PC-9 (cell line): ENCODE results near the gene MGAT4A. TPM values are rescaled to one million over a fixed set of nuclear protein-coding genes. Genes with fewer than 3 reads are reported as not detected.

Experiments used
- BruUV-seq: library from RNA; stranded (reverse); fragments of 400-500 nt; replicated peaks from 2 replicates; lab custom pipeline; 2021; lab: Mats Ljungman, UMichigan
- CTCF ChIA-PET: fragments of 300-600 bp; sonication (Branson Sonifier 250); formaldehyde crosslinking; loops from one replicate; lab custom pipeline; 2022; ENCODE audit warnings: antibody characterized with exemption; lab: Charles Lee
- POLR2A ChIA-PET: fragments of 300-600 bp; sonication (Branson Sonifier 250); formaldehyde crosslinking; loops from one replicate; lab custom pipeline; 2022; ENCODE audit warnings: antibody characterized with exemption; ENCODE audit not compliant: unreplicated experiment; lab: Charles Lee
- DNase-seq, 2 experiments: peaks; one replicate each; pipeline versions ENCODE4 v3.0.0 to v3.0.0-alpha.2; 2015 to 2022; ENCODE audit warnings: mixed read lengths in 1 of 2
- H2AFZ ChIP-seq: fragments of 200-600 bp; sonication (generic); 2 replicates; pipeline ENCODE4 v1.8.1; 2017; ENCODE audit warnings: antibody characterized with exemption
- H3F3A ChIP-seq: fragments of 200-600 bp; sonication (generic); 2 replicates; pipeline ENCODE4 v1.8.1; 2017; ENCODE audit warnings: antibody characterized with exemption, mild to moderate bottlenecking, low read depth; ENCODE audit not compliant: insufficient read depth
- H3K27ac ChIP-seq: fragments of 200-600 bp; sonication (generic); 2 replicates; pipeline ENCODE4 v1.6.1; 2016; ENCODE audit warnings: mixed run types
- H3K27me3 ChIP-seq: fragments of 200-600 bp; sonication (generic); 2 replicates; pipeline ENCODE4 v1.6.1; 2016; ENCODE audit warnings: low read depth, mixed run types; ENCODE audit not compliant: insufficient read depth
- H3K36me3 ChIP-seq: fragments of 200-600 bp; sonication (generic); 2 replicates; pipeline ENCODE4 v1.6.1; 2016; ENCODE audit warnings: low read depth, mixed run types
- H3K4me1 ChIP-seq: fragments of 200-600 bp; sonication (generic); replicated peaks from 2 replicates; pipeline ENCODE4 v1.6.1; 2016; ENCODE audit warnings: mixed run types; ENCODE audit not compliant: insufficient read depth
- H3K4me2 ChIP-seq: fragments of 200-600 bp; sonication (generic); 2 replicates; pipeline ENCODE4 v1.6.1; 2017; ENCODE audit warnings: mixed run types
- H3K4me3 ChIP-seq: fragments of 200-600 bp; sonication (generic); 2 replicates; pipeline ENCODE4 v1.6.1; 2016; ENCODE audit warnings: mixed run types
- H3K79me2 ChIP-seq: fragments of 200-600 bp; sonication (generic); 2 replicates; pipeline ENCODE4 v1.6.1; 2017; ENCODE audit warnings: low read depth, mixed run types
- H3K9me2 ChIP-seq: fragments of 200-600 bp; sonication (generic); 2 replicates; pipeline ENCODE4 v1.8.1; 2017; ENCODE audit warnings: mild to moderate bottlenecking; ENCODE audit not compliant: insufficient read depth
- H3K9me3 ChIP-seq: fragments of 200-600 bp; sonication (generic); 2 replicates; pipeline ENCODE4 v1.8.1; 2016; ENCODE audit warnings: low read depth; ENCODE audit not compliant: insufficient read depth
- H4K20me1 ChIP-seq: fragments of 200-600 bp; sonication (generic); 2 replicates; pipeline ENCODE4 v1.8.1; 2017; ENCODE audit not compliant: insufficient read depth
- CTCF ChIP-seq: fragments of 200-600 bp; sonication (generic); conservative IDR thresholded peaks from 2 replicates; pipeline ENCODE4 v1.6.1; 2017; ENCODE audit warnings: mixed run types, antibody characterized with exemption, mild to moderate bottlenecking, moderate library complexity
- EZH2 ChIP-seq: fragments of 200-600 bp; sonication (generic); IDR thresholded peaks from 2 replicates; pipeline ENCODE4 v1.8.0; 2017; ENCODE audit warnings: antibody characterized with exemption, low read depth
- intact Hi-C: fragments of 100-400 bp; cut with micrococcal nuclease; formaldehyde crosslinking; loops from one replicate; pipeline ENCODE4 v1.10.0; 2022; ENCODE audit not compliant: unreplicated experiment
- total RNA-seq: library from RNA; stranded (reverse); gene quantifications from 2 replicates; pipeline ENCODE4 v1.2.3, GENCODE V29; 2021

MGAT4A gene
- total RNA-seq, 1 experiment from 2014 or later: 12.9 TPM

- Histone ChIP-seq H3K4me1 (no peaks in the 10 kb centered on the region), H3F3A (no peaks in the 10 kb centered on the region), H3K4me2 (no peak overlapping the region), H3K9me2 (no peaks in the 10 kb centered on the region; the same call in 1 of the 2 replicates), H3K27ac (no peak overlapping the region), H2AFZ (no peak overlapping the region), H3K79me2 (no peaks in the 10 kb centered on the region), H3K36me3 (no peaks in the 10 kb centered on the region), H3K9me3 (no peaks in the 10 kb centered on the region), H3K27me3 (no peaks in the 10 kb centered on the region), H4K20me1 (no peaks in the 10 kb centered on the region), H3K4me3 (no peak overlapping the region)
- BruUV-seq: no TSS peak
- DNase-seq: no peak
- TF ChIP-seq CTCF (no peak), EZH2 (no peak)
- intact Hi-C loops: no loop called here
- ChIA-PET POLR2A (no interaction called here), CTCF (no interaction called here)
Observed at GRCh38 chr2:98713332-98714015, 17.5 kb downstream of the MGAT4A start.

- no peaks in the 10 kb centered on the region for H3K4me1 ChIP-seq
- POLR2A ChIA-PET: no interaction called here
- TF ChIP-seq CTCF (no peak), EZH2 (no peak)
- H3K9me3 ChIP-seq: no peaks in the 10 kb centered on the region
- no peak overlapping the region for H2AFZ ChIP-seq
- H3F3A ChIP-seq: no peaks in the 10 kb centered on the region
- H3K79me2 ChIP-seq: no peaks in the 10 kb centered on the region
- H3K36me3 ChIP-seq: no peaks in the 10 kb centered on the region
- no TSS peak for BruUV-seq
- H3K27ac ChIP-seq: no peak overlapping the region
- no peaks in the 10 kb centered on the region for H3K27me3 ChIP-seq
- CTCF ChIA-PET: no interaction called here
- no peak overlapping the region for H3K4me3 ChIP-seq
- no peaks in the 10 kb centered on the region for H4K20me1 ChIP-seq
- DNase-seq: no peak
- no peak overlapping the region for H3K4me2 ChIP-seq
- intact Hi-C loops: no loop called here
- no peaks in the 10 kb centered on the region; the same call in 1 of the 2 replicates for H3K9me2 ChIP-seq
Observed at GRCh38 chr2:98712145-98712544, 18.8 kb downstream of the MGAT4A start.

- TF ChIP-seq EZH2: no peak
- no peak for TF ChIP-seq CTCF
- no TSS peak for BruUV-seq
- Histone ChIP-seq H3K27me3 (no peaks in the 10 kb centered on the region), H3K9me2 (no peaks in the 10 kb centered on the region; the same call in 1 of the 2 replicates), H3F3A (no peaks in the 10 kb centered on the region), H3K4me3 (no peak overlapping the region), H2AFZ (no peak overlapping the region), H4K20me1 (no peaks in the 10 kb centered on the region), H3K4me2 (no peak overlapping the region), H3K4me1 (no peaks in the 10 kb centered on the region), H3K27ac (no peak overlapping the region), H3K9me3 (no peaks in the 10 kb centered on the region), H3K79me2 (no peaks in the 10 kb centered on the region), H3K36me3 (no peaks in the 10 kb centered on the region)
- ChIA-PET POLR2A (no interaction called here), CTCF (no interaction called here)
- DNase-seq: no peak
- intact Hi-C loops: no loop called here
Observed at GRCh38 chr2:98711506-98711905, 19.4 kb downstream of the MGAT4A start.
